Measurements from ENCODE around the gene ITGA7.

Gene ITGA7

DNA sequence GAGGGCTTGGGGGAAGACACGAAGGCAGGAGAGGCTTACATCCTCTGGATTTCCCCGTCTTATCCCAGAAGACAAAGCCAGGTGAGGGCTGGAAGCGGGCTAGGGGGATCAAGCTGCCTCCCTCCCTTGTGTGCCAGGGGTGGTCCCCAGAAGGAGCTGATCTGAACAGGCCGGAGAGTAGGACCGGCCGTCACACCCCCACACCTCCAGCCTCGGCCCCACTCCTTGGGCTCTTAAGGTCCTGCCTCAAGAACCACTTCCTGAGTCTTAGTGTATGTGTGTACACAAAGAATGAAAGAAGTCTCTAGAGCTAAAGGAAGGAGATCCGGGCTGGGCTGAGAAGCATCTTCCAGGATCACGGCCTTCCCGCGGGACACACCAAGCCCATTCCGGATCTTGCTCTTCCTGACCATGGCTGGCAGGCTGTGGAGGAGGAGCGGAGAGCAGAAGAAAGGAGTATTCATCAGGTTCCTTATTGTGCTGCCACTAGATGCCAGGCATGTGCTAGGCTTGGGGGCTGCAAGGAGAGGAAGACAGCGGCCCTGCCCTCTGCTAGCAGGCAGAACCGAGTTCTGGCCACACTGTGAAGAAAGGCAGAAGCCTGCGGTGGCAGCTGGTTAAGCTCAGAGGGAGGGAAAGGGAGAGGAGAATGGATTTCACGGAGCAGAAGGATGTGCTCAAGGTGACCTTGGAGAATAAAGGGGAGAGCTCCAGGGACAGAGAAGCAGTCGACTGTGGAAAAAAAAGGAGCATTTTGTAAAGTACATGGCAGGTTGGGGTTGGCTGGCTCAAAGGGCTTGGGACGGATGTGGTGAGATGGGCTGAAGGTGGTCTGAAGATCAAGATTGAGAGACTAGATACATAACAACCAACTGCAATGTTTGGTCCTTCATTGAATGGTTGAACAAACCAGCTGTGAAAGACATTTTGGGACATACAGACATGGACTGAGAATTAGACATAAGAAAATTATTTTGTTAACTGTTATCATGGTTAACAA is 22.4 kb upstream of the ITGA7 start:
- ChIA-PET POLR2A (interaction anchor here (0.9 to 3.1 kb wide), 12 partner anchors 8 to 244 kb away, joined by 3 to 30 read pairs (median 6); partner anchors contain the start of genes BLOC1S1, DNAJC14, GDF11 and ITGA7), CTCF (interaction anchor here (0.6 to 2.1 kb wide), 5 partner anchors 9 to 754 kb away, joined by 3 to 10 read pairs (median 3); no protein-coding TSS in a partner anchor)
- TF ChIP-seq HDGF (IDR thresholded peaks at IDR 0.05; ENCODE audit: borderline replicate concordance): 0 out of 2 replicates have a peak, but pooled peaks have one; percentile 65
- TF ChIP-seq ZNF384 (IDR thresholded peaks at IDR 0.05): no peak
- no peak for DNase-seq (ENCODE audit: extremely low spot score)

DNA sequence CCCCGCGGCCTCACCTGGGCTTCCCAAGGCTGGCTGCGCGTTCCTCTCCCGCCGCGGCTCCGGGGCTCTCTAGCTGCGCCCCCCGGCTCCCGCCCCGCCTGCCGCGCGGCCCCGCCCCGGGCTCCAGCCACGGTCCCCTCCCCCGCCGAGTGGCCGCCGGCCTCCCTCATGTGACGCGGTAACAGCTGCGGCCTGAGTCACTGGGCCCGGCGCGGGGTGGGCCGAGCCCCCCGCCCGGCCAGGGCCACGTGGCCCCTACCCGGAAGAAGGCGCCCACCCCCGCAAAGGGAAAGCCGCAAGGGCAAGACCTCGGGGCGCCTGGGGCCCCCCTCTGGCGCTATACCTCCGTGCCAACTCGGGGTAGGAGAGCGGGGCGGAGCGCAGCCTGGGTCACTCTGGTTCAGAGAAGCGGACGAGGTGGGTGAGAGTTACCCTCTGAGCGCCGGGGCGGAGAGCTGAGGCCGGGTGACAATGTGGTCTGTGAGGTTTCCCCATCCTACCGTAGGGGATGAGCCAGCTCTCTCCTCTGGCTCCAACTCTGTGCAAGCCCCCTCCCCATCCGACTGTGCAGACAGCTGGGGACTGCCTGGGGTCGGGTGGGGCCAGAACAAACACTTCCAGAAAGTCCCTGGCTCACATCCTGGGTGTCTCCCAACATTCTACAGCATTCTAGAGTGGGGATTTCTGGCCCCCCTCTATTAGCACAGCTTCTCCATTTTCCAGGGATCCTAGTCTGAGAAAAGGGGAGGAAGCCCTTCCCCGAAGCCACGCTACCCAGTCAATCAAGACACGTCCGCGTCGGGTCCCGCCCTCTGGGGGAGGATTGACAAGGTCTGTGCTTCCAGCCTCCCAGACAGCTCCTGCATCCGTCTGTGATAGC is 21.5 kb upstream of the ITGA7 start, which contains the start of gene CD63:
TSS of gene CD63 (minus strand) at position 71 of the 880 bp plus-strand sequence. CDS start 668 bp downstream, outside the sequence.
- POLR2A ChIA-PET: interaction anchor here (0.9 to 3.1 kb wide), 13 partner anchors 9 to 245 kb away, joined by 3 to 30 read pairs (median 6); partner anchors contain the start of genes BLOC1S1, DNAJC14, GDF11 and ITGA7
- TF ChIP-seq ZNF384 (IDR thresholded peaks at IDR 0.05) (no peak), FOXM1 (IDR thresholded peaks at IDR 0.05; ENCODE audit: borderline replicate concordance) (peak; percentile 40; the same call in 1 of the 2 replicates), ELF4 (IDR thresholded peaks at IDR 0.05) (peak; percentile 52; the same call in 1 of the 2 replicates), L3MBTL2 (conservative IDR thresholded peaks at IDR 0.05) (peak; percentile 65)
- TF ChIP-seq, protein P1, sequence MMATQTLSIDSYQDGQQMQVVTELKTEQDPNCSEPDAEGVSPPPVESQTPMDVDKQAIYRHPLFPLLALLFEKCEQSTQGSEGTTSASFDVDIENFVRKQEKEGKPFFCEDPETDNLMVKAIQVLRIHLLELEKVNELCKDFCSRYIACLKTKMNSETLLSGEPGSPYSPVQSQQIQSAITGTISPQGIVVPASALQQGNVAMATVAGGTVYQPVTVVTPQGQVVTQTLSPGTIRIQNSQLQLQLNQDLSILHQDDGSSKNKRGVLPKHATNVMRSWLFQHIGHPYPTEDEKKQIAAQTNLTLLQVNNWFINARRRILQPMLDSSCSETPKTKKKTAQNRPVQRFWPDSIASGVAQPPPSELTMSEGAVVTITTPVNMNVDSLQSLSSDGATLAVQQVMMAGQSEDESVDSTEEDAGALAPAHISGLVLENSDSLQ (IDR thresholded peaks at IDR 0.05): peak; percentile 97
- CTCF ChIA-PET: interaction anchor here (0.6 to 2.1 kb wide), 6 partner anchors 8 to 753 kb away, joined by 3 to 10 read pairs (median 3); no protein-coding TSS in a partner anchor
- peak; percentile 73 for DNase-seq (ENCODE audit: extremely low spot score)

DNA sequence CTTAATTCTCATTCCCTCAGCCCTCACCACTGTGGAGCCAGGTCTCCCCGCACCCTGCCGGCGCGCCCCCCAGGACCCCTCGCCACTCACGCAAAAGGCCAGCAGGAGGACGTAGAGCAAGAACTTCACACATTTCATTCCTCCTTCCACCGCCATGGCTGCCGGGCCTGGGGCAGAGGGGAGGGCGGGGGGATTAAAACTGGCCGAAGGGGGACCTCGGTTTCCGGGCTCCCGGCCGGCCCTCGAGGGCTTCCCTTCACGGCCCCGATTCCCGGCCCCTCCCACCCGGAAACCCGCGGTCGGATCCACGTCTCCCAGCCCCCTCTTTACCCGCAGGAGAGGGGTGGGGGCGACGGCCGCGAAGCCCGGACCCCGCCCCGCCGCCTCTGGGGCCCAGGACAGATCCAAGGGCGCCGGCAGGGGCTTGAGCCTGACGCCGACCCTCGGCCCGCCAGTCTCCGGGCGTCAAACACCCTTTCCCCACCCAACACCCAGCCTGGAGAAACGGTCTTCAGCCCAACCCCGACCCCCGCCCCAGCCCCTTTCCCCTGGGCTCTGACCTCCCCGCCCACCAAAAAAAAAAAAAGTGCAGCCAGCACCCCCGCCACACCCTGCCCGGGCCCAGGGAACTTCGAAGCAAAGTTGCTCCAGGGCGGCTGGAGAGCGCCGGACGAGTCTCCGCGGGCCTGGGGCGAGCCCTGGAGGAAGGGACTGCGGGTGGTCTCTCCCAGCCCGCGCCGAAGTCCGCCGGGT is 20.7 kb upstream of the ITGA7 start:
- CTCF ChIA-PET: no interaction called here
- POLR2A ChIA-PET: interaction anchor here (1.2 to 3.1 kb wide), 10 partner anchors 10 to 101 kb away, joined by 3 to 30 read pairs (median 6); partner anchors contain the start of genes BLOC1S1, DNAJC14, ITGA7 and ORMDL2
- DNase-seq (ENCODE audit: extremely low spot score): no peak
- TF ChIP-seq LEF1 (IDR thresholded peaks at IDR 0.05; ENCODE audit: borderline replicate concordance): no peak
- no peak for TF ChIP-seq CTBP1 (IDR thresholded peaks at IDR 0.05; ENCODE audit: borderline replicate concordance)
- TF ChIP-seq FOXA1 (IDR thresholded peaks at IDR 0.05): no peak
- no peak for TF ChIP-seq ELF4 (IDR thresholded peaks at IDR 0.05)

DNA sequence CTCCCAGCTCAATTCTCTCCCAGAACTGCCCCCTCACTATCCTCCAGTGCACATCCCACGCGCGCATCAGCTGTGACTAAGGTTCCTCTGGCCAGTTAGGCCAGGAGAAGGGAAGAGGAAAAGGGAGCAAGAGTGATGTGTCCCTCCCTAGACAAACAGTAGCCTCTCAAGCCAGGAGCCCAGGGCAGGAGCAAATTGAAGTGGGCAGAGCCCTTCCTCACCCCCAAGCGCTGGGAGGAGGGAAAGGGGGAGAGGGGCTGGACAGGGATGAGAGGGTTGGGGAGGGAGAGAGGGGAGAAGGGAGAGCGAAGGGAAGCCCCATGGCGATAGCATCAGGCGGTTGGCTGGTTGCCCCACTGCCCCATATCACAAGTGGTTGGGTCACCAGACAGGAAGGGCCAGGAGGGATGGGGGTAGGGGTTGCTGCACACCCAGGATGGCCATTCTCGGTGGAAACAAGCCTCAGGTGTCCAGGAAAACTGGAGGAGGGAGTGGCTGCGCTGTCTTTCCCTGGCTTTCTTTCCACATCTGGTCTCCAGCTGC is 20.0 kb upstream of the ITGA7 start:
- no peak for DNase-seq (ENCODE audit: extremely low spot score)
- POLR2A ChIA-PET: no interaction called here
- TF ChIP-seq ELF4 (IDR thresholded peaks at IDR 0.05) (no peak), TARDBP (IDR thresholded peaks at IDR 0.05) (no peak), SUZ12 (IDR thresholded peaks at IDR 0.05) (no peak), BHLHE40 (IDR thresholded peaks at IDR 0.05; ENCODE audit: borderline replicate concordance) (no peak), ARNT (IDR thresholded peaks at IDR 0.05) (no peak), FOXK2 (IDR thresholded peaks at IDR 0.05) (no peak), LEF1 (IDR thresholded peaks at IDR 0.05; ENCODE audit: borderline replicate concordance) (no peak), SP1 (IDR thresholded peaks at IDR 0.05) (no peak), FOXM1 (IDR thresholded peaks at IDR 0.05; ENCODE audit: borderline replicate concordance) (no peak), FOXA1 (IDR thresholded peaks at IDR 0.05) (no peak)
- TF ChIP-seq, protein P1 (IDR thresholded peaks at IDR 0.05): no peak
- CTCF ChIA-PET: interaction anchor here (0.8 kb wide), 2 partner anchors 9 to 22 kb away, joined by 3 read pairs; no protein-coding TSS in a partner anchor

DNA sequence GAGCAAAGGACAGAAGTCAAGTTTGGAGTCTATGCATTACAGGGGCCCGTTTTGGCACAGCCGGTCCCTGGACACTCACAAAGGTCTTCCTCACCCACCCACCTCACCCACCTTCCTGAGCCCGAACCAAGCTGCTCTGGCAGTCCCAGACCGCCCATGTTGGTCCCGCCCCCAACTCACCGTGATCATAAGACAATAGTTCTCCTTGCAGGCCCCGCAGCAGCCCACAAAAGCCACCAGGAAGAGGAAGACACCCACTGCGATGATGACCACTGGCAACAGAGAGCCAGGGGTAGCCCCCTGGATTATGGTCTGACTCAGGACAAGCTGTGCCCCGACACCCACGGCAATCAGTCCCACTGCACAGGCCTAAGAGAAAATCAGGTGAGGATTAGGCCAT is 19.3 kb upstream of the ITGA7 start:
- DNase-seq (ENCODE audit: extremely low spot score): no peak
- CTCF ChIA-PET: interaction anchor here (0.8 kb wide), 2 partner anchors 10 to 21 kb away, joined by 3 read pairs; no protein-coding TSS in a partner anchor
- TF ChIP-seq ARNT (IDR thresholded peaks at IDR 0.05) (no peak), SUZ12 (IDR thresholded peaks at IDR 0.05) (no peak), SP1 (IDR thresholded peaks at IDR 0.05) (no peak), FOXM1 (IDR thresholded peaks at IDR 0.05; ENCODE audit: borderline replicate concordance) (no peak), FOXK2 (IDR thresholded peaks at IDR 0.05) (no peak), TARDBP (IDR thresholded peaks at IDR 0.05) (no peak), ZNF384 (IDR thresholded peaks at IDR 0.05) (no peak), LEF1 (IDR thresholded peaks at IDR 0.05; ENCODE audit: borderline replicate concordance) (no peak), L3MBTL2 (conservative IDR thresholded peaks at IDR 0.05) (no peak), ELF4 (IDR thresholded peaks at IDR 0.05) (no peak), HDGF (IDR thresholded peaks at IDR 0.05; ENCODE audit: borderline replicate concordance) (no peak)
- TF ChIP-seq, protein P1 (IDR thresholded peaks at IDR 0.05): no peak
- POLR2A ChIA-PET: interaction anchor here (1.0 kb wide), 1 partner anchor 11 kb away, joined by 3 read pairs; the partner anchor contains the start of gene BLOC1S1

All from HEK293T (cell line).